Activated T-cell treated with anti-CD3 and anti-CD28 coated beads for 1 hour (primary cell): ENCODE results near the gene SLC25A53.
"Not testable (repeated sequence)": the region's sequence is repeated elsewhere in the genome, so short reads cannot be mapped to it uniquely, and the experiment has no call there.

ENCODE experiments used
- DNase-seq: peaks from one replicate; pipeline ENCODE4 v3.0.0-alpha.2; 2020; ENCODE audit warnings: low read depth

The SLC25A53 gene

GRCh38 chrX:104054956-104055355, 101.9 kb downstream of the SLC25A53 start:
- DNase-seq: not testable (repeated sequence)
